Tibial nerve (tissue), 4 donors: Measurements from ENCODE around the gene RIPK3. TPM values are rescaled to one million over a fixed set of nuclear protein-coding genes. Genes with fewer than 3 reads are reported as not detected.

Experiments used
- DNase-seq, 2 donors: peaks; one replicate each; pipeline ENCODE4 v3.0.0-alpha.2; 2019; ENCODE audit warnings: low spot score in 2 of 2
- H3K27ac ChIP-seq, 4 donors: fragments of 200-600 bp; sonication (generic) in 3 of 4; one replicate each; pipeline ENCODE4 v1.5.1; 2017 to 2019; ENCODE audit warnings: mild to moderate bottlenecking in 1 of 4
- H3K27me3 ChIP-seq, 2 donors: fragments of 200-600 bp; sonication (generic) in 1 of 2; one replicate each; pipeline versions ENCODE4 v1.5.1 to v1.6.0; 2017 to 2019
- H3K36me3 ChIP-seq, 3 donors: fragments of 200-600 bp; sonication (generic); one replicate each; pipeline ENCODE4 v1.5.1; 2018 to 2019
- H3K4me1 ChIP-seq, 4 donors: fragments of 200-600 bp; sonication (generic) in 3 of 4; one replicate each; pipeline ENCODE4 v1.5.1; 2017 to 2019
- H3K4me3 ChIP-seq, 4 donors: fragments of 200-600 bp; sonication (generic) in 3 of 4; one replicate each; pipeline ENCODE4 v1.5.1; 2017 to 2019; ENCODE audit warnings: mild to moderate bottlenecking in 1 of 4, moderate library complexity in 1 of 4
- H3K9me3 ChIP-seq, 4 donors: fragments of 200-600 bp; sonication (generic) in 3 of 4; one replicate each; pipeline ENCODE4 v1.5.1; 2017 to 2019
- EP300 ChIP-seq, 2 donors: sonication (generic); formaldehyde crosslinking; IDR thresholded peaks; one replicate each; pipeline ENCODE4 v1.6.1; 2017; ENCODE audit warnings: antibody characterized with exemption in 2 of 2, mild to moderate bottlenecking in 1 of 2
- POLR2A ChIP-seq, 2 donors: fragments of 450-650 bp; IDR thresholded peaks; one replicate each; pipeline ENCODE4 v1.6.1; 2017; ENCODE audit warnings: antibody characterized with exemption in 2 of 2, mild to moderate bottlenecking in 2 of 2, moderate library complexity in 2 of 2
- WGBS, 2 donors: methylation state at CpG; one replicate each; pipeline ENCODE4 v1.1.5; 2018; 5-methylcytosine and 5-hydroxymethylcytosine counted together
- total RNA-seq, 4 donors: library from RNA; depleted of rRNA; stranded (reverse); fragments of >200 nt; gene quantifications; one replicate each; pipeline ENCODE4 v1.1.0, GENCODE V29; 2016
- TF ChIP-seq, protein P1 (sequence below), 5 experiments: fragments of 200-600 bp in 3 of 5; fragments of 450-650 bp in 2 of 5; sonication (generic) in 3 of 5; IDR thresholded peaks; one replicate each; pipeline ENCODE4 v1.5.1; 2016 to 2019; ENCODE audit warnings: antibody characterized with exemption in 5 of 5, mild to moderate bottlenecking in 3 of 5, moderate library complexity in 2 of 5

The RIPK3 gene
- total RNA-seq, 4 donors from 2014 or later = 4.0 to 9.6 (median 9.0) TPM

DNA sequence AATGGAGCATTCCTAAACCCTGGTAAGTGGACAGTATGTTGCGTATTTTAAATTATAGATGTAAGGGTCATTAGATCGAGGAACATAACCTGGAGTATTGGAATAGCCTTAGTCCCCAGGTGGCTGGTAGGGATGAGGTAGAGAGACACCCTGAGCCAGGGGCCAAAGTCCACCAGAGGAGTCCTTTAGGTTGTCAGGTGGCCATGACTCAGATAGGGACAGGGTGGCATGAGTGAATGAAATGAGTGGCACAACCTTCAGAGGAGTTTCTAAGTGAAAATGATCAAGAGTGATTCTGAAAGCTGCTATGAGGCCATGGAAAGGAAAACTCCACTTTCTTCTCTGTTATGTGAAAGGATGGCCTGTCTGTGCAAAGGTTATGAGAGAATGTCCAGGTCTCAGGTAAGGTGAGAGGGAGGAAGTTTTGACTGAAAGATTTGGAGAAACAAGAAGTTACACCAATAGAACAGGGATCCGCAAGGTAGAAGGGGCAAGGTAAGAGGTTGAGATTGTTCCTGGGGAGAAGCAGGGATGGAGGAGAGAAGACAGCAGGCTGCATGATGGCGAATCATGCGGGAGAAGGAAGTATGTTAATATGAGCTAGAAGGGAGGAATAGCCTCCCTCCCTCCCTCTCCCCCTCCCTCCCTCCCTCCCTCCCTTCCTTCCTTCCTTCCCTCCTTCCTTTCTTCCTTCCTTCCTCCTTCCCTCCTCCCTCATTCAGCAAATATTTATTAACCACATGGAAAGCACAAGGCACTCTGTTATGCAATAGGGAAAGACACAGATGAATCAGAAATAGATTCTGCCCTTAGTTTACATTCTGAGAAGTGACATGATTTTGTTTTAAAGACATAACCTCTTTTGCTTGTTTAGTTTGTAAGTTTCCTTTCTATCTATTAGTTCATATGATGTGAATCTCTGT, 14.0 kb upstream of the RIPK3 start:
- TF ChIP-seq EP300 (IDR thresholded peaks at IDR 0.05) = peak in 1 of 2 donors; percentile 18
- no peak for TF ChIP-seq POLR2A (IDR thresholded peaks at IDR 0.05)
- TF ChIP-seq, protein P1, sequence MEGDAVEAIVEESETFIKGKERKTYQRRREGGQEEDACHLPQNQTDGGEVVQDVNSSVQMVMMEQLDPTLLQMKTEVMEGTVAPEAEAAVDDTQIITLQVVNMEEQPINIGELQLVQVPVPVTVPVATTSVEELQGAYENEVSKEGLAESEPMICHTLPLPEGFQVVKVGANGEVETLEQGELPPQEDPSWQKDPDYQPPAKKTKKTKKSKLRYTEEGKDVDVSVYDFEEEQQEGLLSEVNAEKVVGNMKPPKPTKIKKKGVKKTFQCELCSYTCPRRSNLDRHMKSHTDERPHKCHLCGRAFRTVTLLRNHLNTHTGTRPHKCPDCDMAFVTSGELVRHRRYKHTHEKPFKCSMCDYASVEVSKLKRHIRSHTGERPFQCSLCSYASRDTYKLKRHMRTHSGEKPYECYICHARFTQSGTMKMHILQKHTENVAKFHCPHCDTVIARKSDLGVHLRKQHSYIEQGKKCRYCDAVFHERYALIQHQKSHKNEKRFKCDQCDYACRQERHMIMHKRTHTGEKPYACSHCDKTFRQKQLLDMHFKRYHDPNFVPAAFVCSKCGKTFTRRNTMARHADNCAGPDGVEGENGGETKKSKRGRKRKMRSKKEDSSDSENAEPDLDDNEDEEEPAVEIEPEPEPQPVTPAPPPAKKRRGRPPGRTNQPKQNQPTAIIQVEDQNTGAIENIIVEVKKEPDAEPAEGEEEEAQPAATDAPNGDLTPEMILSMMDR (IDR thresholded peaks at IDR 0.05) = no peak
- Histone ChIP-seq H3K4me1 (no peaks in the 10 kb centered on the region), H3K36me3 (no peaks in the 10 kb centered on the region), H3K27me3 (peaks cover 0 to 13% of the 10 kb centered on the region in 2 donors), H3K9me3 (no peaks in the 10 kb centered on the region), H3K4me3 (no peak overlapping the region), H3K27ac (peak overlapping the region in 2 of 4 donors; percentile 33 to 48)
- WGBS, 2 donors = 68 to 73% methylated on average over 5 of the region's 5 CpGs
- no peak for DNase-seq

DNA sequence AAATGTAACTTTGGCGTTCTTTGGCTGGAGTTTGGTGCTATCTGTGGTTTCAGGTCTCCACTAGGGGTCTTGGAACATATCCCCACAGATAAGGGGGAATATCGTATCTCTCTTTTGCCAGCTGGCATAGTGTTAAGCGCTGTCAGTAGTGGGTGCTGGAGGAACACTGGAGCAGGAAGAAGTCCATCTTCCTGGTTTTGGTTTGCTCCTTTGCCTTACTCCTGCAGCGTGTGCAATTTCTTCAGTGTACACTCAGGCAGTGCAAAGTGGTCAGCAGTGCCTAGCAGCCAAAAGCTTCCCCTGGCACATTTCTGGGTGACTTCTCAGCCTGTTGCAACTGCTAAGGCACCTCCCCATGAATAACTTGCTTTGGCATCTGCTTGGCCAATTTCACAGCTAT, 11.7 kb upstream of the RIPK3 start:
- Histone ChIP-seq H3K27ac (no peak overlapping the region), H3K9me3 (no peaks in the 10 kb centered on the region), H3K36me3 (no peaks in the 10 kb centered on the region), H3K27me3 (peaks cover 0 to 14% of the 10 kb centered on the region in 2 donors), H3K4me1 (no peaks in the 10 kb centered on the region), H3K4me3 (no peak overlapping the region)
- WGBS, 2 donors = 11 to 27% methylated on average over 4 of the region's 4 CpGs
- TF ChIP-seq, protein P1 (IDR thresholded peaks at IDR 0.05) = no peak
- TF ChIP-seq EP300 (IDR thresholded peaks at IDR 0.05) (no peak), POLR2A (IDR thresholded peaks at IDR 0.05) (no peak)
- DNase-seq = no peak

DNA sequence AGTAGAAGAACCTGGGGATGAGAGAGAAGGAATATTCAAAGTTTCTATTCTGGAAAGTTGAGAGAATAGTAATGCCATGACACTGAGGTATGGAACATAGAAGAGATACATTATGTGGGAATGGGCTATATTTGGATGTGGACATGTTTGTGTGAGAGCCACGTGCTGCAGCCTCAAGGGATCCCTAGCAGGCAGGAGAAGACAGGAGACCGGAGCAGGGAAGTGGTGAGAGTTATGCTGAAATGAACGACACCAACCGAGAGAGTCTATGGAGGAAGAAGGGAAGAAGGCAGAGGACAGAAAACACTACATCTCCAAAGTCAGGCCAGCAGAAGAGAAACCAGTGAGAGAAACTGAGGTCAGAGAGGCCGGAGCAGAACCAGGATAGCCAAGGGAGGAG, 10.0 kb upstream of the RIPK3 start:
- 65 to 66% methylated on average over 5 of the region's 5 CpGs for WGBS, 2 donors

DNA sequence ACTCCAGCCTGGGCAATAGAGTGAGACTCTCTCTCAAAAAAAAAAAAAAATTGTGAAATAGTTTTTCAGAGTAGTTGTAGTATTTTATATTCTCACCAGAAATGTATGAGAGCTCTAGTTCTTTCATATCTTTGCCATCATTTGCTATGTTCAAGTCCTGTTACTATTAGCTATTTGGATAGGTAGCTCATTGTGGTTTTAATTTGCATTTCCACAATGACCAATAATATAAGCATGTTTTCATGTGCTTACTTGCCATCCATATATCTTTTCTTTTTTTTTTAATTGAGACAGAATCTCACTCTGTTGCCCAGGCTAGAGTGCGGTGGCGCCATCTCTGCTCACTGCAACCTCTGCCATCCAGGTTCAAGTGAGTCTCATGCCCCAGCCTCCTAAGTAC, 8.4 kb upstream of the RIPK3 start:
- peaks cover 0 to 29% of the 10 kb centered on the region in 2 donors for H3K27me3 ChIP-seq
- WGBS, 2 donors = 82 to 95% methylated on average over 2 of the region's 2 CpGs
- no peak for DNase-seq
- no peak for TF ChIP-seq POLR2A (IDR thresholded peaks at IDR 0.05)
- TF ChIP-seq, protein P1 (IDR thresholded peaks at IDR 0.05) = no peak
- TF ChIP-seq EP300 (IDR thresholded peaks at IDR 0.05) = no peak
- H3K9me3 ChIP-seq = no peaks in the 10 kb centered on the region
- H3K36me3 ChIP-seq = no peaks in the 10 kb centered on the region
- H3K4me3 ChIP-seq = no peak overlapping the region
- H3K4me1 ChIP-seq = no peaks in the 10 kb centered on the region
- H3K27ac ChIP-seq = no peak overlapping the region

More for the DNA sequence above, 10.0 kb upstream of the RIPK3 start:
- no peak overlapping the region for H3K4me3 ChIP-seq
- TF ChIP-seq EP300 (IDR thresholded peaks at IDR 0.05) (no peak), POLR2A (IDR thresholded peaks at IDR 0.05) (no peak)
- TF ChIP-seq, protein P1 (IDR thresholded peaks at IDR 0.05) = no peak
- H3K27ac ChIP-seq = no peak overlapping the region
- H3K9me3 ChIP-seq = no peaks in the 10 kb centered on the region
- no peaks in the 10 kb centered on the region for H3K36me3 ChIP-seq
- H3K27me3 ChIP-seq = peaks cover 0 to 20% of the 10 kb centered on the region in 2 donors
- H3K4me1 ChIP-seq = no peaks in the 10 kb centered on the region
- no peak for DNase-seq

DNA sequence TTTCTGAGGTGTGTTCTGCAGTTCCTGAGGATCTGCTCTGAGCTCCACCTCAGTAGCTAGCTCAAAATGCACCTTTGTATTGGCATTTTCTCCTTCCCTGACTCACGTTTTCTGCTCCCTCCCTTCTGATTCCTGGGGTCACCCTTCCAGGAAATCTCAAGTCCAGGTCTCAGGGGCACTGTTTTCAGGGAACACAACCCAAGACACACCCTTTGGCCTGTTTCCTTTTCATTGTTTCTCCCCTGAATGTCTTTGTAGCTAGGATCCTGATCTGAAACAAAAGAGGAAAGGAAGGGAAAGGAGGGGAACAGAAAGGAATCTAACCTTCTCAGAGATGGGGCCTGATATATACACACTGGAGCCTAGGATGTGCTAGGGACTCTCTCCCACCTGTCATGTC, 7.3 kb upstream of the RIPK3 start:
- Histone ChIP-seq H3K4me1 (no peaks in the 10 kb centered on the region), H3K9me3 (no peaks in the 10 kb centered on the region), H3K27me3 (peaks cover 0 to 21% of the 10 kb centered on the region in 2 donors), H3K36me3 (no peaks in the 10 kb centered on the region), H3K27ac (no peak overlapping the region), H3K4me3 (no peak overlapping the region)
- TF ChIP-seq EP300 (IDR thresholded peaks at IDR 0.05) = no peak
- TF ChIP-seq, protein P1 (IDR thresholded peaks at IDR 0.05) = no peak
- TF ChIP-seq POLR2A (IDR thresholded peaks at IDR 0.05) = no peak
- no peak for DNase-seq
- WGBS, 2 donors = 36 to 44% methylated on average over 1 of the region's 1 CpG
